GM12878 (cell line): ENCODE measurements around the gene RHCG. TPM values are rescaled to one million over a fixed set of nuclear protein-coding genes. Genes with fewer than 3 reads are reported as not detected.

Experiments
- ATAC-seq: fragments of 200-7000 bp; cut with Tn5 transposase; 3 replicates; pipeline ENCODE4 v1.9.1; 2020; ENCODE audit warnings: mild to moderate bottlenecking, moderate library complexity
- BruUV-seq: library from RNA; stranded (reverse); fragments of 400-500 nt; replicated peaks from 2 replicates; lab custom pipeline; 2021; lab: Mats Ljungman, UMichigan
- CTCF ChIA-PET: fragments of 300-600 bp; sonication (Branson Sonifier 250); formaldehyde crosslinking; extraction: SDS; loops from one replicate; lab custom pipeline; 2021; ENCODE audit warnings: inconsistent platforms; lab: Yijun Ruan, JAX
- POLR2A ChIA-PET: fragments of 350-600 bp; formaldehyde crosslinking; extraction: SDS; loops from one replicate; lab custom pipeline; 2021; ENCODE audit warnings: inconsistent platforms; lab: Charles Lee
- RAD21 ChIA-PET: fragments of 300-600 bp; sonication (Branson Sonifier 250); formaldehyde crosslinking; loops from one replicate; lab custom pipeline; 2023; ENCODE audit warnings: antibody characterized with exemption; ENCODE audit not compliant: unreplicated experiment; lab: Charles Lee
- SMC1A ChIA-PET: fragments of 300-600 bp; sonication (Branson Sonifier 250); formaldehyde crosslinking; loops from one replicate; lab custom pipeline; 2023; ENCODE audit not compliant: unreplicated experiment, uncharacterized antibody; lab: Charles Lee
- DNase-seq: peaks from one replicate; pipeline ENCODE4 v3.0.0-alpha.2; 2011; ENCODE audit warnings: low read depth, low spot score
- FAIRE-seq: peaks from 3 replicates; lab custom pipeline; 2011; peaks lifted over from hg19 to GRCh38; lab: Jason Lieb, UNC
- H2AFZ ChIP-seq: 2 replicates; pipeline ENCODE4 v1.6.0; 2011; ENCODE audit warnings: low read depth, low read length, control low read depth; ENCODE audit not compliant: control insufficient read depth
- H3K27ac ChIP-seq: 2 replicates; pipeline ENCODE4 v1.5.1; 2011; ENCODE audit warnings: control low read depth; ENCODE audit not compliant: control insufficient read depth, insufficient read depth
- H3K27me3 ChIP-seq, 2 experiments: replicated peaks in 1 of 2; 2 replicates each; pipeline versions ENCODE4 v1.6.0 to v1.6.1; 2011; ENCODE audit warnings: low read length in 1 of 2; ENCODE audit not compliant: control insufficient read depth in 2 of 2, insufficient read depth in 2 of 2
- H3K36me3 ChIP-seq, 2 experiments: 2 replicates each; pipeline ENCODE4 v1.5.1; 2011; ENCODE audit warnings: low read length in 1 of 2; ENCODE audit not compliant: control insufficient read depth in 2 of 2, insufficient read depth in 2 of 2
- H3K4me1 ChIP-seq: 2 replicates; pipeline ENCODE4 v1.6.1; 2011; ENCODE audit warnings: mild to moderate bottlenecking, low read length, moderate library complexity, mixed read lengths; ENCODE audit not compliant: control insufficient read depth, insufficient read depth
- H3K4me2 ChIP-seq: 2 replicates; pipeline ENCODE4 v1.6.0; 2011; ENCODE audit warnings: control low read depth; ENCODE audit not compliant: control insufficient read depth, insufficient read depth
- H3K4me3 ChIP-seq: fragments of 200-600 bp; sonication (generic); 2 replicates; pipeline ENCODE4 v1.5.1; 2016
- H3K79me2 ChIP-seq: 2 replicates; pipeline ENCODE4 v1.6.0; 2011; ENCODE audit warnings: low read length; ENCODE audit not compliant: control insufficient read depth, insufficient read depth
- H3K9ac ChIP-seq: 2 replicates; pipeline ENCODE4 v1.8.0; 2011; ENCODE audit warnings: low read length, control low read depth, mixed read lengths; ENCODE audit not compliant: control insufficient read depth, insufficient read depth
- H3K9me3 ChIP-seq: replicated peaks from 3 replicates; pipeline ENCODE4 v1.5.1; 2011; ENCODE audit warnings: mild to moderate bottlenecking, low read length; ENCODE audit not compliant: control insufficient read depth, insufficient read depth
- H4K20me1 ChIP-seq: 2 replicates; pipeline ENCODE4 v1.6.0; 2011; ENCODE audit not compliant: control insufficient read depth, insufficient read depth
- CTCF ChIP-seq, 3 experiments: IDR thresholded peaks in 2 of 3; conservative IDR thresholded peaks in 1 of 3; 2 replicates each; pipeline ENCODE4 v1.5.1; 2011; ENCODE audit warnings: low read depth in 3 of 3, low read length in 3 of 3, mild to moderate bottlenecking in 3 of 3, control low read depth in 2 of 3, moderate library complexity in 2 of 3, inconsistent platforms in 1 of 3, mixed read lengths in 1 of 3; ENCODE audit not compliant: control insufficient read depth in 2 of 3, insufficient read depth in 1 of 3; ENCODE audit errors: extremely low read depth in 1 of 3
- POU2F2 ChIP-seq: IDR thresholded peaks from 3 replicates; pipeline ENCODE4 v1.6.1; 2011; ENCODE audit warnings: low read depth, mild to moderate bottlenecking, low read length, borderline replicate concordance
- WGBS: methylation state at CpG from one replicate; pipeline ENCODE4 v1.1.6; 2016; ENCODE audit warnings: low lambda C conversion rate; ENCODE audit not compliant: insufficient replicate concordance, insufficient coverage; ENCODE audit errors: missing lambda C conversion rate; 5-methylcytosine and 5-hydroxymethylcytosine counted together
- in situ Hi-C: fragments of 300-500 bp; cut with MboI; formaldehyde crosslinking; loops from 9 replicates; pipeline ENCODE4 v1.14.3; 2018; ENCODE audit warnings: mixed read lengths
- intact Hi-C: fragments of 100-400 bp; cut with micrococcal nuclease; formaldehyde crosslinking; loops from one replicate; pipeline ENCODE4 v1.14.2; 2022; ENCODE audit not compliant: unreplicated experiment
- polyA plus RNA-seq, 11 experiments: library from polyadenylated mRNA; depleted of rRNA in 4 of 11; unstranded in 6 of 11; stranded (reverse) in 5 of 11; fragments of >200 nt; fragmentation: Nextera tagmentation in 4 of 11; fragmentation: Illumina TruSeq in 1 of 11; extraction: Ambion mirVana in 4 of 11; extraction: Trizol in 1 of 11; gene quantifications; 1 replicate in 1 of 11; 2 replicates in 10 of 11; pipeline versions ENCODE4 v1.2.1 to v1.2.3, GENCODE V29; 2011 to 2016; ENCODE audit warnings: inconsistent platforms in 2 of 11, missing spikeins in 2 of 11, low read depth in 1 of 11
- total RNA-seq, 4 experiments: library from RNA; depleted of rRNA in 3 of 4; stranded (reverse); fragments of >200 nt in 3 of 4; fragmentation: Illumina TruSeq in 1 of 4; extraction: Trizol in 1 of 4; gene quantifications; 2 replicates each; pipeline versions ENCODE4 v1.2.1 to v1.2.3, GENCODE V29; 2013 to 2021
- TF ChIP-seq, protein P1 (sequence below): fragments of 450-650 bp; formaldehyde crosslinking; IDR thresholded peaks from 2 replicates; pipeline ENCODE4 v1.5.0; 2022; ENCODE audit warnings: mild to moderate bottlenecking, missing genetic modification characterization

The RHCG gene
- total and polyA plus RNA-seq, 10 of the 15 experiments (the other 5 are each of a cell fraction or from before 2014, with no cell fraction given), result 0.05 to 0.11 TPM; not detected in 8

DNA sequence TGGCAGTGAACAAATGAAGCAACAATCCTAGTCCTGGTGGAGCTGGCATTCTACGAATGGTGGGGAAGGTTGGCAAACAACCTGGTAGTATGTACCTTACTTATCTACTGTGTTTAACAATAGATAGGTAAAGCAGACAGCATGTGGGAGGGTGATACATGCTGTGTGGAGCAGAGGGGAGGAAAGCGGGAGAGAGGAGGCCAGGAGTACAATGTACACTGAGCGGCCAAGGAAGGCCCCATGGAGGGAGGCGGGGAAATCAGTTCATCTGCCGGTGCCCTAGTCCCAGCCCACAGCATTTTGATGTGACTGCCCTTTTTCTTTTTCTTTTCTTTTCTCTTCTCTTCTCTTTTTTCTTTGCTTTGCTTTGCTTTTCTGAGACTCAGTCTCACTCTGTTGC is 5.3 kb upstream of the RHCG start:
- no peak overlapping the region for H3K4me2 ChIP-seq
- ChIA-PET CTCF (interaction anchor here (0.6 to 1.0 kb wide), 3 partner anchors 8 to 21 kb away, joined by 3 to 4 read pairs (median 3); no protein-coding TSS in a partner anchor), POLR2A (no interaction called here), SMC1A (no interaction called here), RAD21 (no interaction called here)
- H2AFZ ChIP-seq, result no peak overlapping the region
- BruUV-seq, result no TSS peak
- no peaks in the 10 kb centered on the region for H3K79me2 ChIP-seq
- no peak for TF ChIP-seq POU2F2
- no peak overlapping the region for H3K27ac ChIP-seq
- no peak overlapping the region for H3K4me3 ChIP-seq
- H3K27me3 ChIP-seq, result peaks cover under 1 to 3% of the 10 kb centered on the region in 2 experiments; a peak in 2 of 4 replicates
- DNase-seq, result no peak
- no peak overlapping the region for H3K9ac ChIP-seq
- FAIRE-seq, result no peak
- intact Hi-C loops (no loop called here), in situ Hi-C loops (no loop called here)
- WGBS, result 44% methylated on average over 5 of the region's 5 CpGs
- no peaks in the 10 kb centered on the region for H3K9me3 ChIP-seq
- no peaks in the 10 kb centered on the region for H3K4me1 ChIP-seq
- H4K20me1 ChIP-seq, result no peaks in the 10 kb centered on the region
- no peaks in the 10 kb centered on the region for H3K36me3 ChIP-seq
- ATAC-seq, result no peak

- no peak overlapping the region for H2AFZ ChIP-seq
- no peak overlapping the region for H3K27ac ChIP-seq
- intact Hi-C loops, result no loop called here
- ChIA-PET CTCF (interaction anchor here (0.6 to 1.5 kb wide), 2 partner anchors 22 to 61 kb away, joined by 4 read pairs; no protein-coding TSS in a partner anchor), POLR2A (no interaction called here), RAD21 (no interaction called here), SMC1A (interaction anchor here (1.0 kb wide), 1 partner anchor 26 kb away, joined by 3 read pairs; no protein-coding TSS in a partner anchor)
- H4K20me1 ChIP-seq, result no peaks in the 10 kb centered on the region
- peaks cover 2 to 7% of the 10 kb centered on the region in 2 experiments for H3K27me3 ChIP-seq
- in situ Hi-C loops, result no loop called here
- no peak overlapping the region for H3K4me3 ChIP-seq
- peak; percentile 59 for FAIRE-seq
- BruUV-seq, result no TSS peak
- H3K36me3 ChIP-seq, result no peaks in the 10 kb centered on the region
- H3K9ac ChIP-seq, result no peak overlapping the region
- H3K4me2 ChIP-seq, result no peak overlapping the region
- no peaks in the 10 kb centered on the region for H3K9me3 ChIP-seq
- DNase-seq, result no peak
- TF ChIP-seq, protein P1, sequence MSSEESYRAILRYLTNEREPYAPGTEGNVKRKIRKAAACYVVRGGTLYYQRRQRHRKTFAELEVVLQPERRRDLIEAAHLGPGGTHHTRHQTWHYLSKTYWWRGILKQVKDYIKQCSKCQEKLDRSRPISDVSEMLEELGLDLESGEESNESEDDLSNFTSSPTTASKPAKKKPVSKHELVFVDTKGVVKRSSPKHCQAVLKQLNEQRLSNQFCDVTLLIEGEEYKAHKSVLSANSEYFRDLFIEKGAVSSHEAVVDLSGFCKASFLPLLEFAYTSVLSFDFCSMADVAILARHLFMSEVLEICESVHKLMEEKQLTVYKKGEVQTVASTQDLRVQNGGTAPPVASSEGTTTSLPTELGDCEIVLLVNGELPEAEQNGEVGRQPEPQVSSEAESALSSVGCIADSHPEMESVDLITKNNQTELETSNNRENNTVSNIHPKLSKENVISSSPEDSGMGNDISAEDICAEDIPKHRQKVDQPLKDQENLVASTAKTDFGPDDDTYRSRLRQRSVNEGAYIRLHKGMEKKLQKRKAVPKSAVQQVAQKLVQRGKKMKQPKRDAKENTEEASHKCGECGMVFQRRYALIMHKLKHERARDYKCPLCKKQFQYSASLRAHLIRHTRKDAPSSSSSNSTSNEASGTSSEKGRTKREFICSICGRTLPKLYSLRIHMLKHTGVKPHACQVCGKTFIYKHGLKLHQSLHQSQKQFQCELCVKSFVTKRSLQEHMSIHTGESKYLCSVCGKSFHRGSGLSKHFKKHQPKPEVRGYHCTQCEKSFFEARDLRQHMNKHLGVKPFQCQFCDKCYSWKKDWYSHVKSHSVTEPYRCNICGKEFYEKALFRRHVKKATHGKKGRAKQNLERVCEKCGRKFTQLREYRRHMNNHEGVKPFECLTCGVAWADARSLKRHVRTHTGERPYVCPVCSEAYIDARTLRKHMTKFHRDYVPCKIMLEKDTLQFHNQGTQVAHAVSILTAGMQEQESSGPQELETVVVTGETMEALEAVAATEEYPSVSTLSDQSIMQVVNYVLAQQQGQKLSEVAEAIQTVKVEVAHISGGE (CRISPR knock-in tag), result no peak
- TF ChIP-seq CTCF (IDR thresholded peaks at IDR 0.05 in 2 of 3, conservative IDR thresholded peaks at IDR 0.05 in 1 of 3; ENCODE audit: control insufficient read depth in 2 of 3, extremely low read depth in 1 of 3, insufficient read depth in 1 of 3, low read depth in 3 of 3, low read length in 3 of 3), result peak; percentile 23 to 58 (median 45)
- 40% methylated on average over 10 of the region's 10 CpGs for WGBS
- ATAC-seq, result peak; percentile 50; the same call in 2 of the 3 replicates
- no peaks in the 10 kb centered on the region for H3K79me2 ChIP-seq
- no peaks in the 10 kb centered on the region for H3K4me1 ChIP-seq
Observed at GRCh38 chr15:89500397-89501270, 4.3 kb upstream of the RHCG start.
